Measurements from ENCODE around the gene GABARAP. TPM values are rescaled to one million over a fixed set of nuclear protein-coding genes. Genes with fewer than 3 reads are reported as not detected.

Gene GABARAP
- total and polyA plus RNA-seq, 2 donors (not counting 1 experiment from before 2014, with no cell fraction given), result 323 to 371 TPM

GRCh38 chr17:7229504-7229903 is 12.7 kb downstream of the GABARAP start:
- H3K27me3 Mint-ChIP-seq, result no peaks in the 10 kb centered on the region
- intact Hi-C loops (cut with micrococcal nuclease), result no loop called here
- H2AFZ ChIP-seq (ENCODE audit: insufficient read depth, low read depth, low read length, poor library complexity, severe bottlenecking), result no peak overlapping the region
- no peak overlapping the region for H3K9ac ChIP-seq (ENCODE audit: low read length)
- no peak overlapping the region for H3K27ac Mint-ChIP-seq
- H3K9me3 ChIP-seq (ENCODE audit: control extremely low read depth in 1 of 3, control insufficient read depth in 2 of 3, insufficient read depth in 1 of 3, low read length in 2 of 3), result no peaks in the 10 kb centered on the region
- 98% methylated on average over 15 of the region's 19 CpGs for WGBS (ENCODE audit: insufficient coverage)
- TF ChIP-seq CTCF (IDR thresholded peaks at IDR 0.05), result no peak
- no peak for TF ChIP-seq EZH2 (IDR thresholded peaks at IDR 0.05; ENCODE audit: borderline replicate concordance, insufficient read depth, low read depth, low read length, poor library complexity, severe bottlenecking)
- POLR2A ChIA-PET, result no interaction called here
- no peak overlapping the region for H3K27ac ChIP-seq (ENCODE audit: low read length in 2 of 2)
- DNase-seq (no peak), ATAC-seq (ENCODE audit: low read depth) (no peak)
- peaks cover 20% of the 10 kb centered on the region for H3K4me1 Mint-ChIP-seq
- peaks cover 6% of the 10 kb centered on the region for H4K20me1 ChIP-seq (ENCODE audit: control insufficient read depth, insufficient read depth, low read length, poor library complexity, severe bottlenecking)
- CTCF ChIA-PET, result interaction anchor here (1.1 kb wide), 1 partner anchor 9 kb away, joined by 6 read pairs; the partner anchor contains the start of genes ACADVL and DLG4
- no peaks in the 10 kb centered on the region for H3K27me3 ChIP-seq (replicated peaks in 1 of 4; ENCODE audit: control extremely low read depth in 1 of 4, control insufficient read depth in 3 of 4, insufficient read depth in 4 of 4, low read length in 3 of 4)
- H3K79me2 ChIP-seq (ENCODE audit: control insufficient read depth, insufficient read depth, low read length), result peaks cover 47% of the 10 kb centered on the region
- no peak overlapping the region for H3K4me2 ChIP-seq (replicated peaks; ENCODE audit: low read depth, low read length, poor library complexity, severe bottlenecking)
- no peak overlapping the region for H3K4me3 Mint-ChIP-seq
- H3K4me3 ChIP-seq (ENCODE audit: control extremely low read depth in 1 of 5, extremely low read depth in 1 of 5, insufficient read depth in 1 of 5, low read depth in 2 of 5, low read length in 4 of 5), result no peak overlapping the region
- H3K9me3 Mint-ChIP-seq (ENCODE audit: insufficient read depth), result no peaks in the 10 kb centered on the region
- peaks cover 0 to 54% of the 10 kb centered on the region in 2 experiments for H3K36me3 ChIP-seq (replicated peaks in 1 of 2; ENCODE audit: control extremely low read depth in 1 of 2, control insufficient read depth in 1 of 2, extremely low read depth in 1 of 2, insufficient read depth in 2 of 2, low read length in 1 of 2)
- peaks cover 14 to 21% of the 10 kb centered on the region in 2 donors for H3K4me1 ChIP-seq (ENCODE audit: control insufficient read depth in 2 of 2, insufficient read depth in 2 of 2, low read length in 2 of 2)

- DNase-seq (no peak), ATAC-seq (ENCODE audit: low read depth) (no peak)
- ChIA-PET CTCF (interaction anchor here (1.1 kb wide), 1 partner anchor 9 kb away, joined by 6 read pairs; the partner anchor contains the start of genes ACADVL and DLG4), POLR2A (no interaction called here)
- Histone ChIP-seq H3K4me3 (ENCODE audit: control extremely low read depth in 1 of 5, extremely low read depth in 1 of 5, insufficient read depth in 1 of 5, low read depth in 2 of 5, low read length in 4 of 5) (no peak overlapping the region), H3K9me3 (ENCODE audit: control extremely low read depth in 1 of 3, control insufficient read depth in 2 of 3, insufficient read depth in 1 of 3, low read length in 2 of 3) (no peaks in the 10 kb centered on the region), H3K4me2 (replicated peaks; ENCODE audit: low read depth, low read length, poor library complexity, severe bottlenecking) (no peak overlapping the region), H3K4me1 (ENCODE audit: control insufficient read depth in 2 of 2, insufficient read depth in 2 of 2, low read length in 2 of 2) (peaks cover 13 to 21% of the 10 kb centered on the region in 2 donors), H3K36me3 (replicated peaks in 1 of 2; ENCODE audit: control extremely low read depth in 1 of 2, control insufficient read depth in 1 of 2, extremely low read depth in 1 of 2, insufficient read depth in 2 of 2, low read length in 1 of 2) (peaks cover 0 to 58% of the 10 kb centered on the region in 2 experiments), H3K27ac (ENCODE audit: low read length in 2 of 2) (no peak overlapping the region), H4K20me1 (ENCODE audit: control insufficient read depth, insufficient read depth, low read length, poor library complexity, severe bottlenecking) (peaks cover 6% of the 10 kb centered on the region), H3K79me2 (ENCODE audit: control insufficient read depth, insufficient read depth, low read length) (peaks cover 42% of the 10 kb centered on the region), H2AFZ (ENCODE audit: insufficient read depth, low read depth, low read length, poor library complexity, severe bottlenecking) (no peak overlapping the region), H3K9ac (ENCODE audit: low read length) (no peak overlapping the region), H3K27me3 (replicated peaks in 1 of 4; ENCODE audit: control extremely low read depth in 1 of 4, control insufficient read depth in 3 of 4, insufficient read depth in 4 of 4, low read length in 3 of 4) (no peaks in the 10 kb centered on the region)
- Mint-ChIP-seq H3K4me3 (no peak overlapping the region), H3K27me3 (no peaks in the 10 kb centered on the region), H3K27ac (no peak overlapping the region), H3K4me1 (peaks cover 18% of the 10 kb centered on the region), H3K9me3 (ENCODE audit: insufficient read depth) (no peaks in the 10 kb centered on the region)
- intact Hi-C loops (cut with micrococcal nuclease), result no loop called here
- no peak for TF ChIP-seq EZH2 (IDR thresholded peaks at IDR 0.05; ENCODE audit: borderline replicate concordance, insufficient read depth, low read depth, low read length, poor library complexity, severe bottlenecking)
- no peak for TF ChIP-seq CTCF (IDR thresholded peaks at IDR 0.05)
- 96% methylated on average over 9 of the region's 14 CpGs for WGBS (ENCODE audit: insufficient coverage)
Measured at GRCh38 chr17:7228920-7229319, 13.3 kb downstream of the GABARAP start.

Measured in B cell (primary cell).